GM18907 (cell line): ENCODE measurements around the gene RPS19BP1.
"Not testable (repeated sequence)": the region's sequence is repeated elsewhere in the genome, so short reads cannot be mapped to it uniquely, and the experiment has no call there.

Experiments
- ATAC-seq: cut with Tn5 transposase; IDR thresholded peaks from one replicate; pipeline ENCODE4 v1.9.1; 2021; ENCODE audit warnings: mild to moderate bottlenecking, moderate library complexity; ENCODE audit not compliant: unreplicated experiment

The RPS19BP1 gene

GRCh38 chr22:39528681-39529486, 3.7 kb downstream of the RPS19BP1 start:
- ATAC-seq = peak; percentile 21

GRCh38 chr22:39528080-39528661, 4.4 kb downstream of the RPS19BP1 start:
- no peak for ATAC-seq

- ATAC-seq = no peak
These were observed 5.0 kb downstream of the RPS19BP1 start for GRCh38 chr22:39527481-39527961.

GRCh38 chr22:39526736-39527171, 5.8 kb downstream of the RPS19BP1 start:
- ATAC-seq = no peak

- no peak for ATAC-seq
These were observed 6.9 kb downstream of the RPS19BP1 start for GRCh38 chr22:39525658-39525975.

- no peak for ATAC-seq
These were observed 7.5 kb downstream of the RPS19BP1 start for GRCh38 chr22:39524753-39525657.

GRCh38 chr22:39524089-39524752, 8.3 kb downstream of the RPS19BP1 start:
- ATAC-seq = no peak

- ATAC-seq = no peak
These were observed 9.8 kb downstream of the RPS19BP1 start for GRCh38 chr22:39522567-39523300.

GRCh38 chr22:39522091-39522490, 10.5 kb downstream of the RPS19BP1 start:
- not testable (repeated sequence) for ATAC-seq

GRCh38 chr22:39521106-39521885, 11.3 kb downstream of the RPS19BP1 start:
- not testable (repeated sequence) for ATAC-seq

- ATAC-seq = peak; percentile 55
These were observed 12.1 kb downstream of the RPS19BP1 start, which contains the start of gene ATF4 for GRCh38 chr22:39520226-39521105. ATF4 (plus strand) TSS chr22:39520562; CDS start chr22:39521446, 884 bp downstream.

- ATAC-seq = peak; percentile 80
These were observed 12.8 kb downstream of the RPS19BP1 start for GRCh38 chr22:39519681-39520225.

- ATAC-seq = no peak
These were observed 13.4 kb downstream of the RPS19BP1 start for GRCh38 chr22:39518996-39519680.

GRCh38 chr22:39518144-39518786, 14.3 kb downstream of the RPS19BP1 start:
- ATAC-seq = no peak

GRCh38 chr22:39517470-39517869, 15.1 kb downstream of the RPS19BP1 start:
- ATAC-seq = no peak

- ATAC-seq = no peak
These were observed 17.1 kb downstream of the RPS19BP1 start for GRCh38 chr22:39515266-39516050.
